ENCODE results near the gene RAB27B.

RAB27B gene

DNA sequence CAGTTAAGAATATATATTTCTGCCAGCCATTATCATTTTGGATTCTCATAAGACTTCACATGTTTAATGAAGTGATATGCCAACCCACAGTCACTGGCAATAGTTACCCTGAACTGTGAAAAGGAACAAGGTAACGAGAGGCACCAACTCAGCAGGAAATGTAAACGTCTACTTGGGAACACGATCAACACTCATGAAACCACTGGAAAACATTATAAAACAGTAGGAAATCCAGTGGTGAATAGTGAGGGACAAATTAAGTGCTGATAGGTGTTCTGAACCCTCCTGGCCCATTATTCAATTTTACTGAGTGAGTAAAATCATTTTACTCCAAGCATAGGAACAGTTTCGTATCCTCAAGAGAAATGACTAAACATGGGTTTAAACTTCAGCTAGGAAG lies 113.9 kb downstream of the RAB27B start:
- Histone ChIP-seq H3K4me2 (ENCODE audit: low read length) (no peak overlapping the region), H2BK120ac (ENCODE audit: low read depth, low read length) (no peak overlapping the region), H3K79me2 (ENCODE audit: control insufficient read depth, insufficient read depth, low read length) (no peaks in the 10 kb centered on the region), H3K79me1 (ENCODE audit: low read length) (no peaks in the 10 kb centered on the region), H4K8ac (ENCODE audit: low read depth, low read length) (no peak overlapping the region), H3K4ac (ENCODE audit: low read depth, low read length) (no peak overlapping the region), H3K36me3 (ENCODE audit: control insufficient read depth, insufficient read depth, low read length) (no peaks in the 10 kb centered on the region), H3K4me1 (ENCODE audit: control insufficient read depth, low read depth, low read length) (no peaks in the 10 kb centered on the region), H2AK5ac (ENCODE audit: low read length) (no peak overlapping the region), H3K9ac (ENCODE audit: low read length) (no peak overlapping the region), H2BK5ac (ENCODE audit: low read length) (no peak overlapping the region), H3K4me3 (ENCODE audit: low read length) (no peak overlapping the region), H3K56ac (ENCODE audit: low read length) (no peak overlapping the region), H3K27ac (ENCODE audit: low read depth, low read length) (no peak overlapping the region), H2BK15ac (replicated peaks; ENCODE audit: low read depth) (no peak overlapping the region), H3K27me3 (ENCODE audit: insufficient read depth, low read length, poor library complexity) (no peaks in the 10 kb centered on the region), H3K18ac (ENCODE audit: low read length) (no peak overlapping the region), H3K23ac (ENCODE audit: low read length) (no peak overlapping the region), H4K5ac (ENCODE audit: low read length) (no peak overlapping the region)
- WGBS (ENCODE audit: extremely low coverage, insufficient coverage, low lambda C conversion rate) = no CpG with 5 or more reads among the region's 4 CpGs
- DNase-seq = no peak

DNA sequence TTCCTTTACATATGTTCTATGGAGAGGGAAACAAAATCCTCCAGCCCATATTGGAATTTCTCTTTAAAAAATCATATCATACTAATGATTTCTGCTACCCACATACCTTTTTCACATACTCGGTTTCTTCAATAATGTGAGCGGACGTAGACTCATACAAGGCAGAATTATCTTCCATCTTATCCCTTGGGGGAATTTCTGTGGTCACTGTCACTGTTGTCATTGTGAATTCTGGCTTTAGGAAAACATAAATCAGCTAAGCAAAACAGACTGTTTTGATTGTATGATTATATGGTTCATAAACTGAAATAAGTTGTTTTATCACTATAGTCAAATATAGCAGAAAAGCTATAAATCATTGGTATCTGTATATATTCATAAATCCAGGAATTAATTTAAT lies 114.3 kb downstream of the RAB27B start:
- H4K8ac ChIP-seq (ENCODE audit: low read depth, low read length) = no peak overlapping the region
- H3K27me3 ChIP-seq (ENCODE audit: insufficient read depth, low read length, poor library complexity) = no peaks in the 10 kb centered on the region
- no peak overlapping the region for H2BK15ac ChIP-seq (replicated peaks; ENCODE audit: low read depth)
- no peaks in the 10 kb centered on the region for H3K36me3 ChIP-seq (ENCODE audit: control insufficient read depth, insufficient read depth, low read length)
- no peak overlapping the region for H2AK5ac ChIP-seq (ENCODE audit: low read length)
- no peak overlapping the region for H3K4me3 ChIP-seq (ENCODE audit: low read length)
- H3K4me2 ChIP-seq (ENCODE audit: low read length) = no peak overlapping the region
- no peaks in the 10 kb centered on the region for H3K4me1 ChIP-seq (ENCODE audit: control insufficient read depth, low read depth, low read length)
- H2BK5ac ChIP-seq (ENCODE audit: low read length) = no peak overlapping the region
- H4K5ac ChIP-seq (ENCODE audit: low read length) = no peak overlapping the region
- H3K56ac ChIP-seq (ENCODE audit: low read length) = no peak overlapping the region
- no peak overlapping the region for H3K27ac ChIP-seq (ENCODE audit: low read depth, low read length)
- WGBS (ENCODE audit: extremely low coverage, insufficient coverage, low lambda C conversion rate) = no CpG with 5 or more reads among the region's 3 CpGs
- H3K79me1 ChIP-seq (ENCODE audit: low read length) = no peaks in the 10 kb centered on the region
- no peak overlapping the region for H2BK120ac ChIP-seq (ENCODE audit: low read depth, low read length)
- DNase-seq = no peak
- H3K79me2 ChIP-seq (ENCODE audit: control insufficient read depth, insufficient read depth, low read length) = no peaks in the 10 kb centered on the region
- no peak overlapping the region for H3K23ac ChIP-seq (ENCODE audit: low read length)
- H3K18ac ChIP-seq (ENCODE audit: low read length) = no peak overlapping the region
- no peak overlapping the region for H3K4ac ChIP-seq (ENCODE audit: low read depth, low read length)
- no peak overlapping the region for H3K9ac ChIP-seq (ENCODE audit: low read length)
